ENCODE measurements around the gene ZC2HC1C.
A peak's percentile ranks its signal among the peaks of the same experiment; 100 is the strongest.

Gene ZC2HC1C

GRCh38 chr14:75053396-75054291 lies 15.8 kb upstream of the ZC2HC1C start:
- Histone ChIP-seq H3K9me3 (ENCODE audit: insufficient read depth, low read length) (no peaks in the 10 kb centered on the region), H3K27me3 (ENCODE audit: insufficient read depth, insufficient read length) (no peaks in the 10 kb centered on the region), H3K36me3 (ENCODE audit: insufficient read depth, insufficient read length, low read length) (peaks cover 13% of the 10 kb centered on the region), H3K9ac (ENCODE audit: insufficient read length, low read depth) (no peak overlapping the region), H3K4me3 (ENCODE audit: insufficient read length, low read depth) (no peak overlapping the region), H3K4me1 (ENCODE audit: insufficient read depth, insufficient read length) (no peaks in the 10 kb centered on the region)
- TF ChIP-seq ZNF274 (IDR thresholded peaks at IDR 0.05; ENCODE audit: low read depth, low read length) (no peak), YY1 (IDR thresholded peaks at IDR 0.05; ENCODE audit: insufficient read depth, insufficient read length) (no peak), SUZ12 (IDR thresholded peaks at IDR 0.05; ENCODE audit: extremely low read depth, insufficient read depth, insufficient read length) (no peak)
- no peak for DNase-seq (ENCODE audit: low read depth, low spot score)

- Histone ChIP-seq H3K9me3 (ENCODE audit: insufficient read depth, low read length) (no peaks in the 10 kb centered on the region), H3K27me3 (ENCODE audit: insufficient read depth, insufficient read length) (no peaks in the 10 kb centered on the region), H3K4me3 (ENCODE audit: insufficient read length, low read depth) (no peak overlapping the region), H3K36me3 (ENCODE audit: insufficient read depth, insufficient read length, low read length) (peaks cover 6% of the 10 kb centered on the region), H3K9ac (ENCODE audit: insufficient read length, low read depth) (no peak overlapping the region), H3K4me1 (ENCODE audit: insufficient read depth, insufficient read length) (no peaks in the 10 kb centered on the region)
- TF ChIP-seq YY1 (IDR thresholded peaks at IDR 0.05; ENCODE audit: insufficient read depth, insufficient read length) (no peak), SUZ12 (IDR thresholded peaks at IDR 0.05; ENCODE audit: extremely low read depth, insufficient read depth, insufficient read length) (no peak), ZNF274 (IDR thresholded peaks at IDR 0.05; ENCODE audit: low read depth, low read length) (no peak)
- DNase-seq (ENCODE audit: low read depth, low spot score) = no peak
Observed at GRCh38 chr14:75054421-75054820, 15.0 kb upstream of the ZC2HC1C start.

GRCh38 chr14:75059642-75060041 lies 9.8 kb upstream of the ZC2HC1C start:
- peaks cover 22% of the 10 kb centered on the region for H3K36me3 ChIP-seq (ENCODE audit: insufficient read depth, insufficient read length, low read length)
- DNase-seq (ENCODE audit: low read depth, low spot score) = no peak
- no peak for TF ChIP-seq YY1 (IDR thresholded peaks at IDR 0.05; ENCODE audit: insufficient read depth, insufficient read length)
- no peak for TF ChIP-seq SUZ12 (IDR thresholded peaks at IDR 0.05; ENCODE audit: extremely low read depth, insufficient read depth, insufficient read length)
- TF ChIP-seq ZNF274 (IDR thresholded peaks at IDR 0.05; ENCODE audit: low read depth, low read length) = no peak
- H3K4me1 ChIP-seq (ENCODE audit: insufficient read depth, insufficient read length) = no peaks in the 10 kb centered on the region
- peaks cover 10% of the 10 kb centered on the region; the same call in 1 of the 2 replicates for H3K9me3 ChIP-seq (ENCODE audit: insufficient read depth, low read length)
- no peak overlapping the region for H3K9ac ChIP-seq (ENCODE audit: insufficient read length, low read depth)
- no peak overlapping the region for H3K4me3 ChIP-seq (ENCODE audit: insufficient read length, low read depth)
- H3K27me3 ChIP-seq (ENCODE audit: insufficient read depth, insufficient read length) = no peaks in the 10 kb centered on the region

DNA sequence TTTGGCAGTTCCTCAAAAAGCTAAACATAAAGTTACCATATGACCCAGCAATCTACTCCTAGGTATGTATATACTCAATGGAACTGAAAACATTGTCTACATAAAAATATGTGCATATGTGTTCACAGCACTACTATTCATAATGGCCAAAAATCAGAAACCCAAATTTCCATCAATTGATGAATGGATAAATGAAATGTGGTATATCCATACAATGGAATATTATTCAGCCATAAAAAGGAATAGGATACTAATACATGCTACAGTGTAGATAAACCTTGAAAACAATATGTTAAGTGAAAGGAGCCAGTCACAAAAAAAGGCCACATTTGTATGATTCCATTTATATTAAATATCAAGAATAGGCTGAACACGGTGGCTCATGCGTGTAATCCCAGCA lies 9.0 kb upstream of the ZC2HC1C start:
- no peaks in the 10 kb centered on the region for H3K27me3 ChIP-seq (ENCODE audit: insufficient read depth, insufficient read length)
- peaks cover 10% of the 10 kb centered on the region; the same call in 1 of the 2 replicates for H3K9me3 ChIP-seq (ENCODE audit: insufficient read depth, low read length)
- no peak overlapping the region for H3K4me3 ChIP-seq (ENCODE audit: insufficient read length, low read depth)
- no peaks in the 10 kb centered on the region for H3K4me1 ChIP-seq (ENCODE audit: insufficient read depth, insufficient read length)
- TF ChIP-seq SUZ12 (IDR thresholded peaks at IDR 0.05; ENCODE audit: extremely low read depth, insufficient read depth, insufficient read length) = no peak
- H3K9ac ChIP-seq (ENCODE audit: insufficient read length, low read depth) = no peak overlapping the region
- no peak for DNase-seq (ENCODE audit: low read depth, low spot score)
- peaks cover 22% of the 10 kb centered on the region for H3K36me3 ChIP-seq (ENCODE audit: insufficient read depth, insufficient read length, low read length)

DNA sequence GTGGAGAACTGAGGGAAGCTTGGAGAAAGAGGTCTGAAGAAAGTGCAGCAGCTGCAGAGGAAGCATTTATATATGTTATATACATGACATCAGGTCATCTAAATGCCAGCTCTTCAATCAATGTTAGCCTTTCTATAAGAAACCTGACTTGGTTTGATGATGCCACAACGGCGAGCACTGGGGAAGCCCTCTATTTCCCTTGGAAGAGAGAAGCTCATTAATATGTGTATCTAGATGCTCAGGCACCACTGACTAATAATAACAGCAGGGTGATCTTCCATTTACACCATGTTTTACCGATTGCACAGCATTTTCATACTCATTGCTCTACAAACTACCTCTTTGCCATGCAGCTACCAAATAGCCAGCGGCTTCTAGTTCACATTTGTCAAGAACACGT lies 6.4 kb upstream of the ZC2HC1C start:
- H3K4me3 ChIP-seq (ENCODE audit: insufficient read length, low read depth) = peak overlapping the region; percentile 76
- H3K36me3 ChIP-seq (ENCODE audit: insufficient read depth, insufficient read length, low read length) = peaks cover 22% of the 10 kb centered on the region
- TF ChIP-seq SUZ12 (IDR thresholded peaks at IDR 0.05; ENCODE audit: extremely low read depth, insufficient read depth, insufficient read length) (no peak), YY1 (IDR thresholded peaks at IDR 0.05; ENCODE audit: insufficient read depth, insufficient read length) (no peak), ZNF274 (IDR thresholded peaks at IDR 0.05; ENCODE audit: low read depth, low read length) (no peak)
- peak overlapping the region; percentile 84 for H3K9ac ChIP-seq (ENCODE audit: insufficient read length, low read depth)
- no peaks in the 10 kb centered on the region for H3K4me1 ChIP-seq (ENCODE audit: insufficient read depth, insufficient read length)
- no peak for DNase-seq (ENCODE audit: low read depth, low spot score)
- peaks cover 10% of the 10 kb centered on the region; the same call in 1 of the 2 replicates for H3K9me3 ChIP-seq (ENCODE audit: insufficient read depth, low read length)
- no peaks in the 10 kb centered on the region for H3K27me3 ChIP-seq (ENCODE audit: insufficient read depth, insufficient read length)

DNA sequence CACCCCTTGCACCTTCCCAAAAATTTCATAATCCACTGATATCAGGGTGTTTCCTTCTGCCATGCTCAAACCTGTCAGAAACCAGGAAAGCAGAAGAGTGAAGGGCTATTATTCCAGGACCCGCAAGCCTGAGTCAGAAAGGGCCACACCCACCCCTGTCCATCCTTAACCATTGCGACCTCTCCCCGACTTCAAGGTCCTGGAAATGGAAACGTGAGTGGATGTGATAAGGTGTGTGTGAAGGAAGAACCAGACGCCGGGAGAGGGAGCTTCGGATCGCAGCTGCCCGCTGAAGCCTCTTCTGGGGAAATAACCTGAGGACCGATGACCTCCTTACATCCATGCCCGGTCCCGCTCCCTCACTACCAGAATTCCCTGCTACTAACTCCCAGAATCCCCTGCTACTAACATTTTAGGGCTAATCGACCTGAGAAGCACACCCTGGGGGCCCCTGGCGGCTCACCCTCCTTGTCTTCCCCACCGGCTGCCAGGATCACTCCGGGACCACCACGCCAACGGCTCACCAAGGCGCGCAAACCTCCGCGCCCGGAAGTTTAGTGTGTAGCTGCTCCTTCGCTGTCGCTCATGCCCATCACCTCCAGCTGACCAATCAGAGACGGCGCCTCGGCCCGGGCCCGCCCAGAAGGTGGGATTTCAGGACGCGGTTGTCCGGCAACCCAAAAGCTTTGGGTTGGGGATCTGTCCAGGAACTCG lies 5.8 kb upstream of the ZC2HC1C start, which contains the start of gene ACYP1:
Gene ACYP1 (minus strand): TSS at position 534 of the 714 bp plus-strand sequence. CDS start 471 bp downstream, at position 63.
- Histone ChIP-seq H3K9me3 (ENCODE audit: insufficient read depth, low read length) (peaks cover 10% of the 10 kb centered on the region; the same call in 1 of the 2 replicates), H3K36me3 (ENCODE audit: insufficient read depth, insufficient read length, low read length) (peaks cover 22% of the 10 kb centered on the region), H3K9ac (ENCODE audit: insufficient read length, low read depth) (peak within 1 kb of the TSS; percentile 84), H3K4me3 (ENCODE audit: insufficient read length, low read depth) (peak within 1 kb of the TSS; percentile 76), H3K4me1 (ENCODE audit: insufficient read depth, insufficient read length) (no peaks in the 10 kb centered on the region), H3K27me3 (ENCODE audit: insufficient read depth, insufficient read length) (no peaks in the 10 kb centered on the region)
- DNase-seq (ENCODE audit: low read depth, low spot score) = peak; percentile 61
- TF ChIP-seq SUZ12 (IDR thresholded peaks at IDR 0.05; ENCODE audit: extremely low read depth, insufficient read depth, insufficient read length) = no peak
- no peak for TF ChIP-seq YY1 (IDR thresholded peaks at IDR 0.05; ENCODE audit: insufficient read depth, insufficient read length)
- no peak for TF ChIP-seq ZNF274 (IDR thresholded peaks at IDR 0.05; ENCODE audit: low read depth, low read length)

DNA sequence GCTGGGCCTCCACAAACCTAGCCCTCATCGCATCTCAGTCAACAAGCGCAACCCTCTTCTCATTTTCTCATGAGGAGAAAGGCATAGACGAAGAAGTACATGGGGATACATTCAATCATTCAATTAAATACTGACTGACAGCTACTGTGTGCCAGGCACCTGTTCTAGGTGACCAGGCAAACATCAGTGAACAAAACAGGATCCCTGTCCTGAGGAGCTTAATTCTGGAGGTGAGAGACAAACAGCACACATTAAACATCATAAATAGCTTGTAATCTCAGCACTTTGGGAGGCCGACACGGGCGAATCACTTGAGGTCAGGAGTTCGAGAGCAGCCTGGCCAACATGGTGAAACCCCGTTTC lies 5.3 kb upstream of the ZC2HC1C start:
- no peak for DNase-seq (ENCODE audit: low read depth, low spot score)
- H3K9ac ChIP-seq (ENCODE audit: insufficient read length, low read depth) = no peak overlapping the region
- no peaks in the 10 kb centered on the region for H3K4me1 ChIP-seq (ENCODE audit: insufficient read depth, insufficient read length)
- peaks cover 22% of the 10 kb centered on the region for H3K36me3 ChIP-seq (ENCODE audit: insufficient read depth, insufficient read length, low read length)
- no peak overlapping the region for H3K4me3 ChIP-seq (ENCODE audit: insufficient read length, low read depth)
- H3K9me3 ChIP-seq (ENCODE audit: insufficient read depth, low read length) = peaks cover 10% of the 10 kb centered on the region; the same call in 1 of the 2 replicates
- no peak for TF ChIP-seq SUZ12 (IDR thresholded peaks at IDR 0.05; ENCODE audit: extremely low read depth, insufficient read depth, insufficient read length)
- TF ChIP-seq YY1 (IDR thresholded peaks at IDR 0.05; ENCODE audit: insufficient read depth, insufficient read length) = no peak
- no peak for TF ChIP-seq ZNF274 (IDR thresholded peaks at IDR 0.05; ENCODE audit: low read depth, low read length)
- H3K27me3 ChIP-seq (ENCODE audit: insufficient read depth, insufficient read length) = no peaks in the 10 kb centered on the region

All from NT2/D1 (cell line).